GM10266 (cell line): ENCODE measurements around the gene CEBPA.

Experiments
- DNase-seq: peaks from one replicate; pipeline ENCODE4 v3.0.0; 2012; ENCODE audit errors: extremely low spot score
- TF ChIP-seq, protein P1 (sequence below): IDR thresholded peaks from 2 replicates; pipeline ENCODE4 v1.5.1; 2012; ENCODE audit warnings: mild to moderate bottlenecking, low read depth; ENCODE audit not compliant: control insufficient read depth, insufficient read depth; ENCODE audit errors: missing control alignments

CEBPA gene

DNA sequence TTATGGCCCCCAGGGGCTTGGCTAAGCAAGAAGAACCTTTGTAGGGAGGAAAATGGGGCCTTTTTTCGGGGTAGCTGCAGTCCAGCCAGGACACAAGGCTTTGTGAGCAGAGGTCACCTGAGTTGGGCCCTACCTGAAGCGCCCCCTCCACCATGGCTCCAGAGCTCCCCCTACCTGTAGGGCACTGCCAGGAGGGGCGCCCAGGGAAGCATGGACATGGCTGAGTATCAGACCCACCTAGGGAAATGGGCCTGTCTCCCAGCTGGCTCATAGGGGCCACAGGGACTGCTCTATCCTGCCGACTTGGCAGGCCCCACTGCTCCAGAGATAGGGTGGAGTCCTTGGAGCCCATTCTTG is 9.0 kb upstream of the CEBPA start:
- no peak for DNase-seq
- TF ChIP-seq, protein P1, sequence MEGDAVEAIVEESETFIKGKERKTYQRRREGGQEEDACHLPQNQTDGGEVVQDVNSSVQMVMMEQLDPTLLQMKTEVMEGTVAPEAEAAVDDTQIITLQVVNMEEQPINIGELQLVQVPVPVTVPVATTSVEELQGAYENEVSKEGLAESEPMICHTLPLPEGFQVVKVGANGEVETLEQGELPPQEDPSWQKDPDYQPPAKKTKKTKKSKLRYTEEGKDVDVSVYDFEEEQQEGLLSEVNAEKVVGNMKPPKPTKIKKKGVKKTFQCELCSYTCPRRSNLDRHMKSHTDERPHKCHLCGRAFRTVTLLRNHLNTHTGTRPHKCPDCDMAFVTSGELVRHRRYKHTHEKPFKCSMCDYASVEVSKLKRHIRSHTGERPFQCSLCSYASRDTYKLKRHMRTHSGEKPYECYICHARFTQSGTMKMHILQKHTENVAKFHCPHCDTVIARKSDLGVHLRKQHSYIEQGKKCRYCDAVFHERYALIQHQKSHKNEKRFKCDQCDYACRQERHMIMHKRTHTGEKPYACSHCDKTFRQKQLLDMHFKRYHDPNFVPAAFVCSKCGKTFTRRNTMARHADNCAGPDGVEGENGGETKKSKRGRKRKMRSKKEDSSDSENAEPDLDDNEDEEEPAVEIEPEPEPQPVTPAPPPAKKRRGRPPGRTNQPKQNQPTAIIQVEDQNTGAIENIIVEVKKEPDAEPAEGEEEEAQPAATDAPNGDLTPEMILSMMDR, result peak; percentile 9

DNA sequence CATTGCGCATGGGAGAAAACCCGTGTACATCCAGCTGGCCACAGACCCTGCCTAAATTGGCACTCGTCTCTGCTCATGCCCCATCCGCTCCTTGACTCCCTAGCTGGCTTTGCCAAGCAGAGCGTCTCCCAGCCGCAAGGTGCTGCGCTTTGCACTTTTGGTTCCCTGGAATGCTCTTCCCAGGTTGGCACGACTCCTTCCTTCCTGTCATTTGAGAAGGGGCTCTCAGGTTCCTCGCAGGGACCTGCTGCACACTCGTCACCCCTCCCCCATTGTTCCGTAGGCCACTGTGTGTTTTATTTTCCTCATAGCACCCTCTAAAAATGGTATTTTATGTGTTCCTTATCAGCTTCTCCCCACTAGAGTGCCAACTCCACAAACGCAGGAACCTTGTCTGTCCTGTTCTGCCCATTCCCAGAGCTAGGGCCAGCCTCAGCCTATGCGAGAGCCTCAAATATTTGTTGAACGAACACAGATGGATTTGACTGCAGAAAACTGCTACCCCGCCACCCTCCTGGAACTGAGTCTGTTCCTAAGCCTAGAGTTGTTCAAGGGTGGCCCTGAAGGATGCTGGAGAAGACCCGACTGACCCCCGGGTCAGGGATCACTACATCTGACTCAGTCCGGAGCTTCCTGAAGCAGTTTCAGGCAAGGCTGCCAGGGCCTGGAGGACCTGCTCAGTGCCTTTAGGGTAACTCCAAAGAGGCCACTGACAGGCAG is 8.4 kb upstream of the CEBPA start:
- TF ChIP-seq, protein P1, result no peak
- DNase-seq, result no peak

DNA sequence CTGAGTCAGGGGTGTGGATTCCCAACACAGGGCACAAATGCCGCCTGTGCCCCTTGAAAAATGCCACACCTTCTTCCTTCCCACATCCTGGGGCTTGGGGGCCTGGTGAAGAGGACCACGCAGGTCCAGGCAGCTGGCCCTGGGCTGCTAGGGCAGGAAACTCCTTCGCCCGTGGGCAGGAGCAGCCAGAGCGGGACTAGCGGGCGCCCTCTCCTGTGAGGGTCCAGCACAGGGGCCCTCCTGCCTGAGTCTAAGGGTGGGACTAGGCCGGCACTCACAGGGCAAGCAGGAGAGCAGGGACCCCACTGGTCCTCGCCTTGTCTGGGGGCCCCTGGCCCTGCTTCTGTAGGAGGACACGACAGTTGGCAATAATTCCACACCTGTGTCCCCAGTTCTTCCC is 7.5 kb upstream of the CEBPA start:
- no peak for DNase-seq
- TF ChIP-seq, protein P1, result no peak

DNA sequence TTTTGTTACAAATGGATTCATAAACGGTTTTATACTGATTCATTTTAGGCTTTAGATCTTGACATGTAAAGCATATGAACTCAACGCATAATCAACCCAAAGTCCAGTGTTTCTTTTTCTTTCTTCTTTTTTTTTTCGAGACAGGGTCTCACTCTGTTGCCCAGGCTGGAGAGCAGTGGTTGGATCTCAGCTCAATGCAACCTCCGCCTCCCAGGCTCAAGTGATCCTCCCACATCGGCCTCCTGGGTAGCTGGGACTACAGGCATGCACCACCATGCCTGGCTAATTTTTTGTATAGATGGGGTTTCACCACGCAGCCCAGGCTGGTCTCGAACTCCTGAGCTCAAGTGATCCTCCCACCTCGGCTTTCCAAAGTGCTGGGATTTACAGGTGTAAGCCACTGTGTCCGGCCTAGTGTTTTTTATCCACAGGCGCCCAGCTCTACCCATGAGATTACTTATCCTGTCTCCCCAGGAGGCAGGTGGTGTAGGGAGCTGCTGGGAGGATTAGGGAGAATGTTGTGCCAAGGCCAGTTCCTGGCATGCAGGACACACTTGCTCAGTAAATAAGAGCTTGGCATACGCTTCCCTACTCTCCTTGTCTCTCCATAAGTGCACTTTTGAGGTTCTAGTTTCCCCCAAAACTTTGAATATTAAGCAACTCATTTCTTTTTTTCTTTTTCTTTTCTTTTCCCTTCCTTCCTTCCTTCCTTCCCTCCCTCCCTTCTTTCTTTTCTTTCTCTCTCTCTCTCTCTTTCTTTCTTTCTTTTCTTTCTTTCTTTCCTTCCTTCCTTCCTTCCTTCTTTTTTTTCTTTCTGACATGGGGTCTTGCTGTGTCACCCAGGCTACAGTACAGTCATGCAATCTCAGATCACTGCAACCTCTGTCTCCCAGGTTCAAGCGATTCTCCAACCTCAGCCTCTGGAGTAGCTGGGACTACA is 4.8 kb upstream of the CEBPA start:
- no peak for DNase-seq

DNA sequence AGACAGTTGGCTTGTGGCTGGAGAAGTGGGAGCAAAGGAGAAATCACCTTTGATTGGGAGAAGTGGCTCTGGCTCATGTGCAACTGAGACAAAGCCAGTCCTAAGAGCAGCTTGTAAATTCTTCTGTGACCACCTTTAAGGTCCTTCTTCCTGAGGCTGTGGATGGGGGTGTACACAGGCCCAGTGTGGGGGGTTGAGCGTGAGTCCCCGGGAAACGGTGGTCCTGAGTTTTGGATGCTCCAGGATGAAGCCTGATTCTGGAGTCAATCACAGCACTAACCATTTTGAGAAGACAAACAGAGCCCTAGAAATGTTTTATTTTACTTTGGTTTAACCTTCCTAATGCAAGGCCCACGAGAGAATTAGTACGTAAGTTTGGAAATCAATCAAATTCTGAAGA is 3.9 kb upstream of the CEBPA start:
- DNase-seq, result no peak
- TF ChIP-seq, protein P1, result no peak

More for the DNA sequence above, 4.8 kb upstream of the CEBPA start:
- TF ChIP-seq, protein P1, result no peak

DNA sequence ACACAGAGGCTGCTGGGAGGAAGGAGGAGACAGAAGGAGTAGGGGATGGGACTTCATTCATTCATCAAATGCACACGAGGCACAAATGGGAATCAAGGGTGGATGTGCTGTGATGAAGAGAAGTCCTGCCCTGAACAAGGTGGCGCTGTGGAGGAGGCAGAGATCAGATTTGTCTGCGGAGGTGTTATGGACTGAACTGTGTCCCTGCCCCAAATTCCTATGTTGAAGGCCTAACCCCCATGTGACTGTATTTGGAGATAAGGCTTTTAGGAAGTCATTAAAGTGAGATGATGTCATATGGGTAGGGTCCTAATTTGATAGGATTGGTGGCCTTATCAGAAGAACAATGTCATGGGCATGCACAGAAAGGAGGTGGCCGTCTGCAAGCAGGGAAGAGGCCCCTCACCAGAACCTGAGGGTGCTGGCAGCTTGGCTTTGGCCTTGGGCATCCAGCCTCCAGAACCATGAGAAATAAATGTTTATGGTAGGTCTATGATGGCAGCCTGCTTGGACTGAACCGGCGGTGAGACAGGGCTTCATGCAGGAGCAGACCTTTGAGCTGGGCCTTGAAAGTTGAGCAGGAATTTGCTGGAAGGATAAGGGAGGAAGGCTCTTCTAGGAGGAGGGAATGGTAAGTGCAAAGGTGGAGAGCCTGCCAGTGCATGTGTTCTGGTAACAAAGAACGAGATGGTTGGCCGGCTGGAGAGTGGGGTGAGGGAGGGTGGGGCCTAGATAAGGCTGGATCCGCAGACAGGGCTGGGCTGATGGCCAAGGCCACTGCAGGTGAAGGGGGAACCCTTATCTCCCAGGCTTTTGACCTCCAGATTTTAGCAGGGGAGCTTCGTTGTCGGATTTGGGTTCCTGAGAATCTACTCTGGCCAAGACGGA is 2.7 kb upstream of the CEBPA start:
- no peak for DNase-seq
- TF ChIP-seq, protein P1, result peak; percentile 11

DNA sequence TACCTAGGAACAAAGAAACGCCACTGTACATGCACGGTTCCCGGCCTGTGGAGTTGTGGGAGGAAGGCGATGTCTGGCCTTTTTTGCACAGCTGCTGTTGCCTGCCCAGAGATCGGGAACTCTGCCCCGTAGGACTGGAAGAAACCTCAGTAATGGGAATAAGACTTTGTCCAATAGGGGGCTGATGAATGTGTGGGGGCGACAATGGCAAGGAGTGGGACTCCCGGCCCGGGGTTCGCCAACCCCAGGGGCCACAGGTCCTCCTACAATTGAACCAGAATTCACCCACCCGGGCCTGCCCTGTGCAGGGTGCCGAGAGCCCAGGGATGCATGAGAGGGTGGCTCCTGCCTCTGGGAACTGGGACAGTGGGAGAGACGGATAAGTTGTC is 2.0 kb upstream of the CEBPA start:
- no peak for DNase-seq
- TF ChIP-seq, protein P1, result no peak
